ENCODE results near the gene CDH15.
"Not testable (repeated sequence)": the region's sequence is repeated elsewhere in the genome, so short reads cannot be mapped to it uniquely, and the experiment has no call there.

Gene CDH15

GRCh38 chr16:89233678-89234490, 62.3 kb downstream of the CDH15 start:
- DNase-seq (ENCODE audit: low read depth) = no peak

GRCh38 chr16:89237733-89238132, 66.2 kb downstream of the CDH15 start:
- no peak for DNase-seq (ENCODE audit: low read depth)

GRCh38 chr16:89241187-89242007, 69.8 kb downstream of the CDH15 start:
- peak; percentile 64 for DNase-seq (ENCODE audit: low read depth)

- DNase-seq (ENCODE audit: low read depth) = no peak
Measured at GRCh38 chr16:89242795-89243200, 71.2 kb downstream of the CDH15 start.

GRCh38 chr16:89243664-89244063, 72.1 kb downstream of the CDH15 start:
- no peak for DNase-seq (ENCODE audit: low read depth)

GRCh38 chr16:89244264-89244663, 72.7 kb downstream of the CDH15 start:
- DNase-seq (ENCODE audit: low read depth) = not testable (repeated sequence)

GRCh38 chr16:89244754-89245153, 73.2 kb downstream of the CDH15 start:
- no peak for DNase-seq (ENCODE audit: low read depth)

All from activated T-cell treated with anti-CD3 and anti-CD28 coated beads for 48 hours (primary cell).